GM12878 (cell line): ENCODE measurements around the gene LSAMP. TPM values are rescaled to one million over a fixed set of nuclear protein-coding genes. Genes with fewer than 3 reads are reported as not detected.

Experiments
- ATAC-seq: fragments of 200-7000 bp; cut with Tn5 transposase; 3 replicates; pipeline ENCODE4 v1.9.1; 2020; ENCODE audit warnings: mild to moderate bottlenecking, moderate library complexity
- BruUV-seq: library from RNA; stranded (reverse); fragments of 400-500 nt; replicated peaks from 2 replicates; lab custom pipeline; 2021; lab: Mats Ljungman, UMichigan
- CTCF ChIA-PET: fragments of 300-600 bp; sonication (Branson Sonifier 250); formaldehyde crosslinking; extraction: SDS; loops from one replicate; lab custom pipeline; 2021; ENCODE audit warnings: inconsistent platforms; lab: Yijun Ruan, JAX
- POLR2A ChIA-PET: fragments of 350-600 bp; formaldehyde crosslinking; extraction: SDS; loops from one replicate; lab custom pipeline; 2021; ENCODE audit warnings: inconsistent platforms; lab: Charles Lee
- RAD21 ChIA-PET: fragments of 300-600 bp; sonication (Branson Sonifier 250); formaldehyde crosslinking; loops from one replicate; lab custom pipeline; 2023; ENCODE audit warnings: antibody characterized with exemption; ENCODE audit not compliant: unreplicated experiment; lab: Charles Lee
- SMC1A ChIA-PET: fragments of 300-600 bp; sonication (Branson Sonifier 250); formaldehyde crosslinking; loops from one replicate; lab custom pipeline; 2023; ENCODE audit not compliant: unreplicated experiment, uncharacterized antibody; lab: Charles Lee
- DNase-seq: peaks from one replicate; pipeline ENCODE4 v3.0.0-alpha.2; 2011; ENCODE audit warnings: low read depth, low spot score
- FAIRE-seq: peaks from 3 replicates; lab custom pipeline; 2011; peaks lifted over from hg19 to GRCh38; lab: Jason Lieb, UNC
- H2AFZ ChIP-seq: 2 replicates; pipeline ENCODE4 v1.6.0; 2011; ENCODE audit warnings: low read depth, low read length, control low read depth; ENCODE audit not compliant: control insufficient read depth
- H3K27ac ChIP-seq: 2 replicates; pipeline ENCODE4 v1.5.1; 2011; ENCODE audit warnings: control low read depth; ENCODE audit not compliant: control insufficient read depth, insufficient read depth
- H3K27me3 ChIP-seq, 2 experiments: replicated peaks in 1 of 2; 2 replicates each; pipeline versions ENCODE4 v1.6.0 to v1.6.1; 2011; ENCODE audit warnings: low read length in 1 of 2; ENCODE audit not compliant: control insufficient read depth in 2 of 2, insufficient read depth in 2 of 2
- H3K36me3 ChIP-seq, 2 experiments: 2 replicates each; pipeline ENCODE4 v1.5.1; 2011; ENCODE audit warnings: low read length in 1 of 2; ENCODE audit not compliant: control insufficient read depth in 2 of 2, insufficient read depth in 2 of 2
- H3K4me1 ChIP-seq: 2 replicates; pipeline ENCODE4 v1.6.1; 2011; ENCODE audit warnings: mild to moderate bottlenecking, low read length, moderate library complexity, mixed read lengths; ENCODE audit not compliant: control insufficient read depth, insufficient read depth
- H3K4me2 ChIP-seq: 2 replicates; pipeline ENCODE4 v1.6.0; 2011; ENCODE audit warnings: control low read depth; ENCODE audit not compliant: control insufficient read depth, insufficient read depth
- H3K4me3 ChIP-seq: fragments of 200-600 bp; sonication (generic); 2 replicates; pipeline ENCODE4 v1.5.1; 2016
- H3K79me2 ChIP-seq: 2 replicates; pipeline ENCODE4 v1.6.0; 2011; ENCODE audit warnings: low read length; ENCODE audit not compliant: control insufficient read depth, insufficient read depth
- H3K9ac ChIP-seq: 2 replicates; pipeline ENCODE4 v1.8.0; 2011; ENCODE audit warnings: low read length, control low read depth, mixed read lengths; ENCODE audit not compliant: control insufficient read depth, insufficient read depth
- H3K9me3 ChIP-seq: replicated peaks from 3 replicates; pipeline ENCODE4 v1.5.1; 2011; ENCODE audit warnings: mild to moderate bottlenecking, low read length; ENCODE audit not compliant: control insufficient read depth, insufficient read depth
- H4K20me1 ChIP-seq: 2 replicates; pipeline ENCODE4 v1.6.0; 2011; ENCODE audit not compliant: control insufficient read depth, insufficient read depth
- BRCA1 ChIP-seq: IDR thresholded peaks from 2 replicates; pipeline ENCODE4 v1.6.1; 2011; ENCODE audit warnings: low read depth, low read length, improper control_type of control experiment
- ESRRA ChIP-seq: IDR thresholded peaks from 2 replicates; pipeline ENCODE4 v1.6.1; 2012; ENCODE audit warnings: mild to moderate bottlenecking, low read length, improper control_type of control experiment
- HDAC2 ChIP-seq: fragments of 200-600 bp; sonication (generic); IDR thresholded peaks from 2 replicates; pipeline ENCODE4 v1.6.1; 2017
- IRF4 ChIP-seq: IDR thresholded peaks from 2 replicates; pipeline ENCODE4 v1.6.1; 2011; ENCODE audit warnings: low read depth, low read length
- NFIC ChIP-seq: IDR thresholded peaks from 2 replicates; pipeline ENCODE4 v1.6.1; 2012; ENCODE audit warnings: low read depth, mild to moderate bottlenecking, inconsistent platforms, low read length, moderate library complexity
- NR2F1 ChIP-seq: fragments of 450-650 bp; conservative IDR thresholded peaks from 2 replicates; pipeline ENCODE4 v1.6.1; 2017; ENCODE audit warnings: mild to moderate bottlenecking
- RAD51 ChIP-seq: fragments of 450-650 bp; IDR thresholded peaks from 2 replicates; pipeline ENCODE4 v1.6.1; 2016; ENCODE audit warnings: moderate library complexity, mild to moderate bottlenecking, inconsistent platforms
- SPI1 ChIP-seq: IDR thresholded peaks from 2 replicates; pipeline ENCODE4 v1.6.1; 2011; ENCODE audit warnings: low read depth, mild to moderate bottlenecking, low read length, moderate library complexity, borderline replicate concordance; ENCODE audit not compliant: insufficient read depth
- YY1 ChIP-seq: IDR thresholded peaks from 2 replicates; pipeline ENCODE4 v1.6.1; 2011; ENCODE audit warnings: low read depth, mild to moderate bottlenecking, low read length
- WGBS: methylation state at CpG from one replicate; pipeline ENCODE4 v1.1.6; 2016; ENCODE audit warnings: low lambda C conversion rate; ENCODE audit not compliant: insufficient replicate concordance, insufficient coverage; ENCODE audit errors: missing lambda C conversion rate; 5-methylcytosine and 5-hydroxymethylcytosine counted together
- in situ Hi-C: fragments of 300-500 bp; cut with MboI; formaldehyde crosslinking; loops from 9 replicates; pipeline ENCODE4 v1.14.3; 2018; ENCODE audit warnings: mixed read lengths
- intact Hi-C: fragments of 100-400 bp; cut with micrococcal nuclease; formaldehyde crosslinking; loops from one replicate; pipeline ENCODE4 v1.14.2; 2022; ENCODE audit not compliant: unreplicated experiment
- polyA plus RNA-seq, 11 experiments: library from polyadenylated mRNA; depleted of rRNA in 4 of 11; unstranded in 6 of 11; stranded (reverse) in 5 of 11; fragments of >200 nt; fragmentation: Nextera tagmentation in 4 of 11; fragmentation: Illumina TruSeq in 1 of 11; extraction: Ambion mirVana in 4 of 11; extraction: Trizol in 1 of 11; gene quantifications; 1 replicate in 1 of 11; 2 replicates in 10 of 11; pipeline versions ENCODE4 v1.2.1 to v1.2.3, GENCODE V29; 2011 to 2016; ENCODE audit warnings: inconsistent platforms in 2 of 11, missing spikeins in 2 of 11, low read depth in 1 of 11
- total RNA-seq, 4 experiments: library from RNA; depleted of rRNA in 3 of 4; stranded (reverse); fragments of >200 nt in 3 of 4; fragmentation: Illumina TruSeq in 1 of 4; extraction: Trizol in 1 of 4; gene quantifications; 2 replicates each; pipeline versions ENCODE4 v1.2.1 to v1.2.3, GENCODE V29; 2013 to 2021
- TF ChIP-seq, protein P1 (sequence below): fragments of 450-650 bp; IDR thresholded peaks from 2 replicates; pipeline ENCODE4 v1.6.1; 2017; ENCODE audit warnings: mild to moderate bottlenecking, moderate library complexity
- TF ChIP-seq, protein P2 (sequence below): IDR thresholded peaks from 2 replicates; pipeline ENCODE4 v1.6.1; 2012; ENCODE audit warnings: improper control_type of control experiment, low read depth, low read length; ENCODE audit not compliant: insufficient replicate concordance
- TF ChIP-seq, protein P3 (sequence below): IDR thresholded peaks from 2 replicates; pipeline ENCODE4 v1.6.1; 2011; ENCODE audit warnings: low read depth, mild to moderate bottlenecking, low read length, moderate library complexity, borderline replicate concordance; ENCODE audit errors: extremely low read depth
- TF ChIP-seq, protein P4 (sequence below): IDR thresholded peaks from 2 replicates; pipeline ENCODE4 v1.6.1; 2011; ENCODE audit warnings: borderline replicate concordance, low read depth, mild to moderate bottlenecking, moderate library complexity, low read length; ENCODE audit not compliant: insufficient read depth, poor library complexity, severe bottlenecking

Gene LSAMP
- total and polyA plus RNA-seq, 10 of the 15 experiments (the other 5 are each of a cell fraction or from before 2014, with no cell fraction given) = 2.0 to 12.7 (median 6.5) TPM

DNA sequence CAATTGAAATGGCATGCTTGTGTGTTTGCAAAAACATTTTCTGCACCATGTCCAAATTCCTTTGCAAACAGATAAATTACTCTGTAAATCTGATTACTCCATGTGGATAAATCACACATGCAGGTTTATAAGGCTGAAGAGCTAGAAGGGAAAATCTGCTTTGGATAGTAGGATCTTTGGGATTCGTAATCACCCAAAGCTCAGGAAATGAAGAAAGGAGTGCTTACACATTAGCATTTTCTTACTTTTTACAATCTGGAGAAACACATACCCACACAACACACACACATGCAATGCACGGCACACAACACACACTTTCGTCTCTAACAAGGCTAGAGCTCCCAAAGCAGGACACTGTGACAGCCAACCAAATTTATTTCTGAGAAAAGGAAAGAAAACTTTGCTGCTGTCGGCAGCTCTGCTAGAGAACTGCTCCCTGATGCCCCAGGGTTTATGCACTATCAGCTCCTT, 2.1 kb downstream of the LSAMP start:
- no peak overlapping the region for H3K9ac ChIP-seq
- ChIA-PET CTCF (interaction anchor here (0.7 kb wide), 1 partner anchor 47 kb away, joined by 3 read pairs; no protein-coding TSS in a partner anchor), RAD21 (interaction anchor here (1.1 to 1.7 kb wide), 5 partner anchors 9 to 102 kb away, joined by 3 to 7 read pairs (median 3); no protein-coding TSS in a partner anchor), SMC1A (interaction anchor here (0.6 to 1.6 kb wide), 10 partner anchors 8 to 309 kb away, joined by 3 to 6 read pairs (median 3); no protein-coding TSS in a partner anchor), POLR2A (no interaction called here)
- H3K27me3 ChIP-seq = peaks cover 2 to 6% of the 10 kb centered on the region in 2 experiments; a peak in 2 of 4 replicates
- no peak overlapping the region for H3K4me3 ChIP-seq
- intact Hi-C loops (no loop called here), in situ Hi-C loops (no loop called here)
- no peak overlapping the region for H2AFZ ChIP-seq
- no peaks in the 10 kb centered on the region for H4K20me1 ChIP-seq
- H3K79me2 ChIP-seq = no peaks in the 10 kb centered on the region
- no peak overlapping the region for H3K27ac ChIP-seq
- ATAC-seq (no peak), DNase-seq (no peak), FAIRE-seq (no peak)
- H3K4me1 ChIP-seq = no peaks in the 10 kb centered on the region
- no peaks in the 10 kb centered on the region for H3K9me3 ChIP-seq
- WGBS = 2% methylated on average over 4 of the region's 4 CpGs
- no TSS peak for BruUV-seq
- no peak overlapping the region for H3K4me2 ChIP-seq
- H3K36me3 ChIP-seq = no peaks in the 10 kb centered on the region
- TF ChIP-seq RAD51 = no peak
- TF ChIP-seq NR2F1 = no peak
- no peak for TF ChIP-seq SPI1
- TF ChIP-seq, protein P1, sequence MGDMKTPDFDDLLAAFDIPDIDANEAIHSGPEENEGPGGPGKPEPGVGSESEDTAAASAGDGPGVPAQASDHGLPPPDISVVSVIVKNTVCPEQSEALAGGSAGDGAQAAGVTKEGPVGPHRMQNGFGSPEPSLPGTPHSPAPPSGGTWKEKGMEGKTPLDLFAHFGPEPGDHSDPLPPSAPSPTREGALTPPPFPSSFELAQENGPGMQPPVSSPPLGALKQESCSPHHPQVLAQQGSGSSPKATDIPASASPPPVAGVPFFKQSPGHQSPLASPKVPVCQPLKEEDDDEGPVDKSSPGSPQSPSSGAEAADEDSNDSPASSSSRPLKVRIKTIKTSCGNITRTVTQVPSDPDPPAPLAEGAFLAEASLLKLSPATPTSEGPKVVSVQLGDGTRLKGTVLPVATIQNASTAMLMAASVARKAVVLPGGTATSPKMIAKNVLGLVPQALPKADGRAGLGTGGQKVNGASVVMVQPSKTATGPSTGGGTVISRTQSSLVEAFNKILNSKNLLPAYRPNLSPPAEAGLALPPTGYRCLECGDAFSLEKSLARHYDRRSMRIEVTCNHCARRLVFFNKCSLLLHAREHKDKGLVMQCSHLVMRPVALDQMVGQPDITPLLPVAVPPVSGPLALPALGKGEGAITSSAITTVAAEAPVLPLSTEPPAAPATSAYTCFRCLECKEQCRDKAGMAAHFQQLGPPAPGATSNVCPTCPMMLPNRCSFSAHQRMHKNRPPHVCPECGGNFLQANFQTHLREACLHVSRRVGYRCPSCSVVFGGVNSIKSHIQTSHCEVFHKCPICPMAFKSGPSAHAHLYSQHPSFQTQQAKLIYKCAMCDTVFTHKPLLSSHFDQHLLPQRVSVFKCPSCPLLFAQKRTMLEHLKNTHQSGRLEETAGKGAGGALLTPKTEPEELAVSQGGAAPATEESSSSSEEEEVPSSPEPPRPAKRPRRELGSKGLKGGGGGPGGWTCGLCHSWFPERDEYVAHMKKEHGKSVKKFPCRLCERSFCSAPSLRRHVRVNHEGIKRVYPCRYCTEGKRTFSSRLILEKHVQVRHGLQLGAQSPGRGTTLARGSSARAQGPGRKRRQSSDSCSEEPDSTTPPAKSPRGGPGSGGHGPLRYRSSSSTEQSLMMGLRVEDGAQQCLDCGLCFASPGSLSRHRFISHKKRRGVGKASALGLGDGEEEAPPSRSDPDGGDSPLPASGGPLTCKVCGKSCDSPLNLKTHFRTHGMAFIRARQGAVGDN = no peak
- TF ChIP-seq ESRRA = no peak
- TF ChIP-seq, protein P2, sequence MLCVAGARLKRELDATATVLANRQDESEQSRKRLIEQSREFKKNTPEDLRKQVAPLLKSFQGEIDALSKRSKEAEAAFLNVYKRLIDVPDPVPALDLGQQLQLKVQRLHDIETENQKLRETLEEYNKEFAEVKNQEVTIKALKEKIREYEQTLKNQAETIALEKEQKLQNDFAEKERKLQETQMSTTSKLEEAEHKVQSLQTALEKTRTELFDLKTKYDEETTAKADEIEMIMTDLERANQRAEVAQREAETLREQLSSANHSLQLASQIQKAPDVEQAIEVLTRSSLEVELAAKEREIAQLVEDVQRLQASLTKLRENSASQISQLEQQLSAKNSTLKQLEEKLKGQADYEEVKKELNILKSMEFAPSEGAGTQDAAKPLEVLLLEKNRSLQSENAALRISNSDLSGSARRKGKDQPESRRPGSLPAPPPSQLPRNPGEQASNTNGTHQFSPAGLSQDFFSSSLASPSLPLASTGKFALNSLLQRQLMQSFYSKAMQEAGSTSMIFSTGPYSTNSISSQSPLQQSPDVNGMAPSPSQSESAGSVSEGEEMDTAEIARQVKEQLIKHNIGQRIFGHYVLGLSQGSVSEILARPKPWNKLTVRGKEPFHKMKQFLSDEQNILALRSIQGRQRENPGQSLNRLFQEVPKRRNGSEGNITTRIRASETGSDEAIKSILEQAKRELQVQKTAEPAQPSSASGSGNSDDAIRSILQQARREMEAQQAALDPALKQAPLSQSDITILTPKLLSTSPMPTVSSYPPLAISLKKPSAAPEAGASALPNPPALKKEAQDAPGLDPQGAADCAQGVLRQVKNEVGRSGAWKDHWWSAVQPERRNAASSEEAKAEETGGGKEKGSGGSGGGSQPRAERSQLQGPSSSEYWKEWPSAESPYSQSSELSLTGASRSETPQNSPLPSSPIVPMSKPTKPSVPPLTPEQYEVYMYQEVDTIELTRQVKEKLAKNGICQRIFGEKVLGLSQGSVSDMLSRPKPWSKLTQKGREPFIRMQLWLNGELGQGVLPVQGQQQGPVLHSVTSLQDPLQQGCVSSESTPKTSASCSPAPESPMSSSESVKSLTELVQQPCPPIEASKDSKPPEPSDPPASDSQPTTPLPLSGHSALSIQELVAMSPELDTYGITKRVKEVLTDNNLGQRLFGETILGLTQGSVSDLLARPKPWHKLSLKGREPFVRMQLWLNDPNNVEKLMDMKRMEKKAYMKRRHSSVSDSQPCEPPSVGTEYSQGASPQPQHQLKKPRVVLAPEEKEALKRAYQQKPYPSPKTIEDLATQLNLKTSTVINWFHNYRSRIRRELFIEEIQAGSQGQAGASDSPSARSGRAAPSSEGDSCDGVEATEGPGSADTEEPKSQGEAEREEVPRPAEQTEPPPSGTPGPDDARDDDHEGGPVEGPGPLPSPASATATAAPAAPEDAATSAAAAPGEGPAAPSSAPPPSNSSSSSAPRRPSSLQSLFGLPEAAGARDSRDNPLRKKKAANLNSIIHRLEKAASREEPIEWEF = no peak
- no peak for TF ChIP-seq NFIC
- TF ChIP-seq, protein P3, sequence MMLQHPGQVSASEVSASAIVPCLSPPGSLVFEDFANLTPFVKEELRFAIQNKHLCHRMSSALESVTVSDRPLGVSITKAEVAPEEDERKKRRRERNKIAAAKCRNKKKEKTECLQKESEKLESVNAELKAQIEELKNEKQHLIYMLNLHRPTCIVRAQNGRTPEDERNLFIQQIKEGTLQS = no peak
- TF ChIP-seq IRF4 = no peak
- TF ChIP-seq, protein P4, sequence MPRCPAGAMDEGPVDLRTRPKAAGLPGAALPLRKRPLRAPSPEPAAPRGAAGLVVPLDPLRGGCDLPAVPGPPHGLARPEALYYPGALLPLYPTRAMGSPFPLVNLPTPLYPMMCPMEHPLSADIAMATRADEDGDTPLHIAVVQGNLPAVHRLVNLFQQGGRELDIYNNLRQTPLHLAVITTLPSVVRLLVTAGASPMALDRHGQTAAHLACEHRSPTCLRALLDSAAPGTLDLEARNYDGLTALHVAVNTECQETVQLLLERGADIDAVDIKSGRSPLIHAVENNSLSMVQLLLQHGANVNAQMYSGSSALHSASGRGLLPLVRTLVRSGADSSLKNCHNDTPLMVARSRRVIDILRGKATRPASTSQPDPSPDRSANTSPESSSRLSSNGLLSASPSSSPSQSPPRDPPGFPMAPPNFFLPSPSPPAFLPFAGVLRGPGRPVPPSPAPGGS = no peak
- no peak for TF ChIP-seq BRCA1
- no peak for TF ChIP-seq HDAC2
- no peak for TF ChIP-seq YY1
